CD4-positive, alpha-beta T cell (primary cell): Measurements from ENCODE around the gene MORN5. TPM values are rescaled to one million over a fixed set of nuclear protein-coding genes. Genes with fewer than 3 reads are reported as not detected.

Source experiments
- ATAC-seq: fragments of 200-7000 bp; cut with Tn5 transposase; one replicate; pipeline ENCODE4 v1.10.0; 2022; ENCODE audit warnings: mild to moderate bottlenecking; ENCODE audit not compliant: poor library complexity
- CTCF ChIA-PET: fragments of 350-600 bp; sonication (Branson Sonifier 250); formaldehyde crosslinking; loops from one replicate; lab custom pipeline; 2021; ENCODE audit warnings: antibody characterized with exemption, inconsistent platforms; lab: Charles Lee
- POLR2A ChIA-PET: fragments of 350-600 bp; sonication (Branson Sonifier 250); formaldehyde crosslinking; loops from one replicate; lab custom pipeline; 2021; ENCODE audit warnings: antibody characterized with exemption, inconsistent platforms; lab: Charles Lee
- DNase-seq, 14 experiments: peaks; one replicate each; pipeline ENCODE4 v3.0.0-alpha.2; 2013 to 2020; ENCODE audit warnings: mixed read lengths in 2 of 14
- H3K27ac ChIP-seq, 2 donors: one replicate each; pipeline versions ENCODE4 v1.5.1 to v1.7.0; 2013; ENCODE audit warnings: low read length in 2 of 2, low read depth in 1 of 2, mild to moderate bottlenecking in 1 of 2
- H3K27me3 ChIP-seq, 2 experiments: 1 replicate in 1 of 2; 2 replicates in 1 of 2; pipeline versions ENCODE4 v1.6.1 to v1.7.0; 2013; ENCODE audit warnings: low read length in 2 of 2, control low read depth in 1 of 2, mild to moderate bottlenecking in 1 of 2, moderate library complexity in 1 of 2; ENCODE audit not compliant: insufficient read depth in 2 of 2, control insufficient read depth in 1 of 2
- H3K36me3 ChIP-seq: one replicate; pipeline ENCODE4 v1.6.1; 2013; ENCODE audit warnings: low read length, control low read depth; ENCODE audit not compliant: insufficient read depth
- H3K4me1 ChIP-seq: one replicate; pipeline ENCODE4 v1.6.1; 2013; ENCODE audit warnings: low read length, control low read depth; ENCODE audit not compliant: insufficient read depth
- H3K4me3 ChIP-seq: one replicate; pipeline ENCODE4 v1.5.1; 2013; ENCODE audit warnings: mild to moderate bottlenecking, low read length, moderate library complexity
- H3K9me3 ChIP-seq, 2 experiments: 1 replicate in 1 of 2; 2 replicates in 1 of 2; pipeline versions ENCODE4 v1.6.1 to v1.7.0; 2013; ENCODE audit warnings: low read length in 2 of 2, mild to moderate bottlenecking in 2 of 2, control low read depth in 1 of 2, moderate library complexity in 1 of 2; ENCODE audit not compliant: control insufficient read depth in 1 of 2, insufficient read depth in 1 of 2
- H3K27ac Mint-ChIP-seq: one replicate; pipeline ENCODE4 v1.8.0; 2020; ENCODE audit warnings: mixed read lengths
- H3K27me3 Mint-ChIP-seq: one replicate; pipeline ENCODE4 v1.8.0; 2021; ENCODE audit warnings: mixed read lengths
- H3K36me3 Mint-ChIP-seq: one replicate; pipeline ENCODE4 v1.8.0; 2021; ENCODE audit warnings: low read depth, mixed read lengths
- H3K4me1 Mint-ChIP-seq: one replicate; pipeline ENCODE4 v1.8.0; 2021; ENCODE audit warnings: low read depth, mixed read lengths
- H3K4me3 Mint-ChIP-seq: one replicate; pipeline ENCODE4 v1.8.0; 2020; ENCODE audit warnings: mild to moderate bottlenecking, mixed read lengths
- H3K9me3 Mint-ChIP-seq: one replicate; pipeline ENCODE4 v1.8.0; 2020; ENCODE audit warnings: mixed read lengths
- intact Hi-C, 2 experiments: fragments of 100-400 bp; cut with DNase I in 1 of 2; cut with micrococcal nuclease in 1 of 2; formaldehyde crosslinking; loops; one replicate each; pipeline versions ENCODE4 v1.15.1 to v1.9.0; 2023 to 2025; cut with DNase I, micrococcal nuclease
- total RNA-seq, 174 experiments: library from RNA in 2 of 174; stranded (reverse) in 2 of 174; gene quantifications; one replicate each; pipeline ENCODE4 v1.2.3 and lab custom pipeline; 2021 to 2026
- TF ChIP-seq, protein P1 (sequence below): fragments of 200-600 bp; IDR thresholded peaks from one replicate; pipeline ENCODE4 v1.8.0; 2022; ENCODE audit warnings: antibody characterized with exemption, mild to moderate bottlenecking

Gene MORN5
- total RNA-seq, 2 experiments from 2014 or later: not detected

DNA sequence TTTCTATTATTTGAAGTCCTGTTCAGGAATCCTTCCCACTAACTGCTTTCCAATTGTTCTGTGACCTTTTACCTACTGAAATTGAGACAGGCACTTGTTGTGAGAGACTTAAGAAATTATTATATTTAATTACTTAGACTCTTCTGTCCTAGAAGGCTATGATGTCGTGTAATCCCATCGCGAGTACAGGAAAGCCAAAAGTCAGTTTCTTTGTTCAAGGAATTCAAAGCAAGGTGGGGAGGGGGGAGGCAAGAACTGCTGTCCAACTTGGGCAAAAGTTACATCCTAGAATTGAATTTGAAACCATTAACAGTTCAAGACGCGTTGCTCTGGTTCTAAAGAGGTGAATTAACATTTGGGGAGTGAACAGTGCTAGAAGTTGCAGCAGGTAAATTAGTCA is 18.0 kb upstream of the MORN5 start:
- H3K27ac Mint-ChIP-seq: no peak overlapping the region
- CTCF ChIA-PET: no interaction called here

DNA sequence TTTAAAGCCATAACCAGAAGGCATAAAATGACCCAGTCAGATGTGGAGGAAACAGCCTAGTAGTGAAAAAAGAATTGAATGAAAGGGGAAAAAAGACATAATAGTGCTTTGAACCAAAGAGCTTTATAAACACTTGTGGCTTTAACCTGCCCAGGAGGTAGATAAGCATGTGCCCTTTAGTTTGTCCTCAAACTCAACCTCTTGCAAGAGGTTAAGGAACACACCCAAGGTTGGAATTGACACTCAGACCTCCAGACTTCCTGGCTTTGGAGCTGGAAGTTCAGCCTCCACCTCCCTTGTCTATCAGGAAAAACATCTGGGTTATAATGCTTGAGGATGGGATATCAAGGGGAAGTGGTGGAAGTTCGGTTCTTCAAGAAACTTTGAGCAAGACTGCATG is 16.4 kb upstream of the MORN5 start:
- TF ChIP-seq, protein P1, sequence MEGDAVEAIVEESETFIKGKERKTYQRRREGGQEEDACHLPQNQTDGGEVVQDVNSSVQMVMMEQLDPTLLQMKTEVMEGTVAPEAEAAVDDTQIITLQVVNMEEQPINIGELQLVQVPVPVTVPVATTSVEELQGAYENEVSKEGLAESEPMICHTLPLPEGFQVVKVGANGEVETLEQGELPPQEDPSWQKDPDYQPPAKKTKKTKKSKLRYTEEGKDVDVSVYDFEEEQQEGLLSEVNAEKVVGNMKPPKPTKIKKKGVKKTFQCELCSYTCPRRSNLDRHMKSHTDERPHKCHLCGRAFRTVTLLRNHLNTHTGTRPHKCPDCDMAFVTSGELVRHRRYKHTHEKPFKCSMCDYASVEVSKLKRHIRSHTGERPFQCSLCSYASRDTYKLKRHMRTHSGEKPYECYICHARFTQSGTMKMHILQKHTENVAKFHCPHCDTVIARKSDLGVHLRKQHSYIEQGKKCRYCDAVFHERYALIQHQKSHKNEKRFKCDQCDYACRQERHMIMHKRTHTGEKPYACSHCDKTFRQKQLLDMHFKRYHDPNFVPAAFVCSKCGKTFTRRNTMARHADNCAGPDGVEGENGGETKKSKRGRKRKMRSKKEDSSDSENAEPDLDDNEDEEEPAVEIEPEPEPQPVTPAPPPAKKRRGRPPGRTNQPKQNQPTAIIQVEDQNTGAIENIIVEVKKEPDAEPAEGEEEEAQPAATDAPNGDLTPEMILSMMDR: no peak
- H3K36me3 Mint-ChIP-seq: peaks cover 69% of the 10 kb centered on the region
- no peak overlapping the region for H3K4me3 ChIP-seq
- no peak overlapping the region for H3K4me3 Mint-ChIP-seq
- H3K27ac ChIP-seq: no peak overlapping the region
- no peak overlapping the region for H3K27ac Mint-ChIP-seq
- POLR2A ChIA-PET: no interaction called here
- no peaks in the 10 kb centered on the region for H3K4me1 ChIP-seq
- CTCF ChIA-PET: no interaction called here
- H3K27me3 ChIP-seq: no peaks in the 10 kb centered on the region
- no peaks in the 10 kb centered on the region for H3K4me1 Mint-ChIP-seq
- intact Hi-C loops: no loop called here
- no peaks in the 10 kb centered on the region for H3K27me3 Mint-ChIP-seq
- ATAC-seq: no peak
- DNase-seq: no peak
- H3K9me3 Mint-ChIP-seq: no peaks in the 10 kb centered on the region
- H3K9me3 ChIP-seq: no peaks in the 10 kb centered on the region
- peaks cover 53% of the 10 kb centered on the region for H3K36me3 ChIP-seq

More for the DNA sequence above, 18.0 kb upstream of the MORN5 start:
- Histone ChIP-seq H3K4me1 (no peaks in the 10 kb centered on the region), H3K36me3 (peaks cover 39% of the 10 kb centered on the region), H3K27me3 (no peaks in the 10 kb centered on the region), H3K9me3 (no peaks in the 10 kb centered on the region), H3K27ac (no peak overlapping the region), H3K4me3 (no peak overlapping the region)
- TF ChIP-seq, protein P1: no peak
- Mint-ChIP-seq H3K4me1 (no peaks in the 10 kb centered on the region), H3K9me3 (no peaks in the 10 kb centered on the region), H3K27me3 (no peaks in the 10 kb centered on the region), H3K36me3 (peaks cover 54% of the 10 kb centered on the region), H3K4me3 (no peak overlapping the region)
- DNase-seq (no peak), ATAC-seq (no peak)
- intact Hi-C loops: no loop called here
- POLR2A ChIA-PET: no interaction called here

DNA sequence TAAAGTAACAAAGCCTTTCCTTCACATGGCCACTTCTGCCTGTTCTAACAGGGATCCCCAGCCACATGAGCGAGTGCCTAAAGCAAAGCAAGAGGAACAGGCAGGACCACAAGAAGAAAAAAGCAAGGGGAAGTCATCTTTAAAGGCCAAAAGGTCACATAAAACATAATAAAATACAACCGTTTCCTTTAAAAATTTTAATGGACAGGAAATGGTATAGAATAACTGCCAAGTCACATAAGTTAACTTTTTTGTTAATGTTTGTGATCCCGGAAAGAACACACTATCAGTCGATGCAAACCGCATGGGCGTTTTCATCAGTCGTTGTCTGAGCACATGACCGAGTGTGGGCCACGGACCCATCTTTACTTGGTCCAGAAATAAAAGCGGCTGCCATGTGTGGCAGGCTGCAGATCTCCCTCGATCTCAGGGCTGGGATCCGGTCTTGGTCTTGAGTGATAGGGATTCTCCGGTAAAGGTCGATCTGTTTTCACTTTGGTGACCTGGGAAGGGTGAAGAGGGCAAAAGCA is 15.8 kb upstream of the MORN5 start:
- H3K36me3 Mint-ChIP-seq: peaks cover 75% of the 10 kb centered on the region
- ATAC-seq: no peak
- no peak for DNase-seq
- H3K9me3 ChIP-seq: no peaks in the 10 kb centered on the region
- H3K4me1 ChIP-seq: no peaks in the 10 kb centered on the region
- no peaks in the 10 kb centered on the region for H3K9me3 Mint-ChIP-seq
- H3K36me3 ChIP-seq: peaks cover 59% of the 10 kb centered on the region
- TF ChIP-seq, protein P1: no peak
- ChIA-PET CTCF (no interaction called here), POLR2A (no interaction called here)
- H3K27me3 Mint-ChIP-seq: no peaks in the 10 kb centered on the region
- no peak overlapping the region for H3K27ac ChIP-seq
- intact Hi-C loops: no loop called here
- H3K4me3 Mint-ChIP-seq: no peak overlapping the region
- no peak overlapping the region for H3K27ac Mint-ChIP-seq
- H3K4me3 ChIP-seq: no peak overlapping the region
- H3K27me3 ChIP-seq: no peaks in the 10 kb centered on the region
- H3K4me1 Mint-ChIP-seq: no peaks in the 10 kb centered on the region
